ENCODE measurements around the gene HPN. TPM values are rescaled to one million over a fixed set of nuclear protein-coding genes. Genes with fewer than 3 reads are reported as not detected.
A peak's percentile ranks its signal among the peaks of the same experiment; 100 is the strongest.

Gene HPN
- total and polyA plus RNA-seq, 2 of the 13 experiments (the other 11 are each of a cell fraction or from before 2014, with no cell fraction given), result 46.7 to 261 TPM

DNA sequence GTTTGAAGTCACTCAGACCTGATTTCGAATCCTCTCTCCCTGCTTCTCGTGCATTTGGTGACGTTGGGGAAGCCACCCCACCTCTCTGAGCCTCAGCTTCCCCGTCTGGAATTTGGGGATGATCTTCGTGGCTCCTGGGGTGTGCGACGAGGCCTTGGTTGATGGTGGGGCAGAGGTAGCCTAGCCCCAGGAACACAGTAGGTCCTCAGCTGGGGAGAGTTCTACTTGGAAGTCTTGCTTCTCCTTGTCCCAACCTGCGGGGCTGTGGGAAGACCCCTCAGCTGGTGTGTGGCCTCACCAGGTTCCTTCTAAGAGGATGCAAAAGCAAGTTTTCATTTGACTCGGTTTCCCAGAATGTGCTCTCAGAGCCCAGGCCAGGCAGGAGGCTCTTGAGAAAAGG lies 13.1 kb downstream of the HPN start:
- in situ Hi-C loops (cut with HindIII; ENCODE audit: extremely low pct_ligation_motif_present, low pct_unique_long_range_greater_than_20kb), result no loop called here
- DNase-seq (ENCODE audit: low spot score) (no peak), FAIRE-seq (no peak), ATAC-seq (no peak)
- no peak overlapping the region for H3K9ac ChIP-seq (ENCODE audit: insufficient read depth, low read depth, low read length)
- ChIA-PET CTCF (ENCODE audit: low intra/inter-chr PET ratio, low total read pairs) (no interaction called here), POLR2A (interaction anchor here (1.8 to 3.2 kb wide), 2 partner anchors 10 to 12 kb away, joined by 4 to 8 read pairs; partner anchors contain the start of gene HPN)
- TF ChIP-seq AGO2 (optimal IDR thresholded peaks at IDR 0.05; ENCODE audit: low read depth, low read length) (peak; percentile 21), GABPB1 (CRISPR knock-in tag; IDR thresholded peaks at IDR 0.05) (no peak), ZNF75D (CRISPR knock-in tag; IDR thresholded peaks at IDR 0.05; ENCODE audit: borderline replicate concordance) (no peak), CENPT (CRISPR knock-in tag; IDR thresholded peaks at IDR 0.05; ENCODE audit: low read depth) (no peak)
- TF ChIP-seq, protein P1, sequence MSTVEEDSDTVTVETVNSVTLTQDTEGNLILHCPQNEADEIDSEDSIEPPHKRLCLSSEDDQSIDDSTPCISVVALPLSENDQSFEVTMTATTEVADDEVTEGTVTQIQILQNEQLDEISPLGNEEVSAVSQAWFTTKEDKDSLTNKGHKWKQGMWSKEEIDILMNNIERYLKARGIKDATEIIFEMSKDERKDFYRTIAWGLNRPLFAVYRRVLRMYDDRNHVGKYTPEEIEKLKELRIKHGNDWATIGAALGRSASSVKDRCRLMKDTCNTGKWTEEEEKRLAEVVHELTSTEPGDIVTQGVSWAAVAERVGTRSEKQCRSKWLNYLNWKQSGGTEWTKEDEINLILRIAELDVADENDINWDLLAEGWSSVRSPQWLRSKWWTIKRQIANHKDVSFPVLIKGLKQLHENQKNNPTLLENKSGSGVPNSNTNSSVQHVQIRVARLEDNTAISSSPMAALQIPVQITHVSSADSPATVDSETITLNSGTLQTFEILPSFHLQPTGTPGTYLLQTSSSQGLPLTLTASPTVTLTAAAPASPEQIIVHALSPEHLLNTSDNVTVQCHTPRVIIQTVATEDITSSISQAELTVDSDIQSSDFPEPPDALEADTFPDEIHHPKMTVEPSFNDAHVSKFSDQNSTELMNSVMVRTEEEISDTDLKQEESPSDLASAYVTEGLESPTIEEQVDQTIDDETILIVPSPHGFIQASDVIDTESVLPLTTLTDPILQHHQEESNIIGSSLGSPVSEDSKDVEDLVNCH (CRISPR knock-in tag; IDR thresholded peaks at IDR 0.05), result no peak
- no peak overlapping the region for H2AFZ ChIP-seq (ENCODE audit: low read length)
- no peak overlapping the region for H3K4me3 ChIP-seq (replicated peaks in 1 of 3; ENCODE audit: insufficient read depth in 1 of 3, low read depth in 2 of 3, low read length in 3 of 3)
- H3K27ac ChIP-seq (ENCODE audit: extremely low read length, insufficient read depth, low read length), result no peak overlapping the region
- no peaks in the 10 kb centered on the region for H3K27me3 ChIP-seq (ENCODE audit: control insufficient read depth in 1 of 2, insufficient read depth in 2 of 2, low read length in 2 of 2)
- H3K4me2 ChIP-seq (ENCODE audit: low read depth, low read length), result no peak overlapping the region
- H3K4me1 ChIP-seq (ENCODE audit: insufficient read depth, low read length), result no peaks in the 10 kb centered on the region
- intact Hi-C loops (cut with micrococcal nuclease; ENCODE audit: unreplicated experiment), result no loop called here
- peaks cover 18 to 40% of the 10 kb centered on the region in 2 experiments; a peak in 4 of 5 replicates for H3K36me3 ChIP-seq (replicated peaks in 1 of 2; ENCODE audit: control insufficient read depth in 1 of 2, insufficient read depth in 2 of 2, low read length in 2 of 2)
- BruUV-seq (replicated peaks), result no TSS peak
- H3K9me3 ChIP-seq (ENCODE audit: low read length), result no peaks in the 10 kb centered on the region
- H4K20me1 ChIP-seq (ENCODE audit: insufficient read depth, low read length), result peaks cover 41% of the 10 kb centered on the region; the same call in 1 of the 2 replicates
- no peaks in the 10 kb centered on the region for H3K79me2 ChIP-seq (ENCODE audit: insufficient read depth, low read length)
- 97% methylated on average over 9 of the region's 9 CpGs for WGBS (ENCODE audit: low lambda C conversion rate)

GRCh38 chr19:35055715-35056179 lies 14.2 kb downstream of the HPN start:
- Histone ChIP-seq H4K20me1 (ENCODE audit: insufficient read depth, low read length) (peaks cover 38% of the 10 kb centered on the region; the same call in 1 of the 2 replicates), H2AFZ (ENCODE audit: low read length) (no peak overlapping the region), H3K4me2 (ENCODE audit: low read depth, low read length) (no peak overlapping the region), H3K27ac (ENCODE audit: extremely low read length, insufficient read depth, low read length) (no peak overlapping the region), H3K9me3 (ENCODE audit: low read length) (no peaks in the 10 kb centered on the region), H3K79me2 (ENCODE audit: insufficient read depth, low read length) (no peaks in the 10 kb centered on the region), H3K9ac (ENCODE audit: insufficient read depth, low read depth, low read length) (no peak overlapping the region), H3K4me3 (replicated peaks in 1 of 3; ENCODE audit: insufficient read depth in 1 of 3, low read depth in 2 of 3, low read length in 3 of 3) (no peak overlapping the region), H3K36me3 (replicated peaks in 1 of 2; ENCODE audit: control insufficient read depth in 1 of 2, insufficient read depth in 2 of 2, low read length in 2 of 2) (peaks cover 18 to 32% of the 10 kb centered on the region in 2 experiments; a peak in 4 of 5 replicates), H3K4me1 (ENCODE audit: insufficient read depth, low read length) (no peaks in the 10 kb centered on the region), H3K27me3 (ENCODE audit: control insufficient read depth in 1 of 2, insufficient read depth in 2 of 2, low read length in 2 of 2) (no peaks in the 10 kb centered on the region)
- intact Hi-C loops (cut with micrococcal nuclease; ENCODE audit: unreplicated experiment), result no loop called here
- in situ Hi-C loops (cut with HindIII; ENCODE audit: extremely low pct_ligation_motif_present, low pct_unique_long_range_greater_than_20kb), result no loop called here
- CTCF ChIA-PET (ENCODE audit: low intra/inter-chr PET ratio, low total read pairs), result no interaction called here
- ATAC-seq (peak; percentile 76), DNase-seq (ENCODE audit: low spot score) (no peak), FAIRE-seq (peak; percentile 23)
- WGBS (ENCODE audit: low lambda C conversion rate), result 92% methylated on average over 3 of the region's 3 CpGs
- no TSS peak for BruUV-seq (replicated peaks)
- POLR2A ChIA-PET, result interaction anchor here (1.8 kb wide), 1 partner anchor 11 kb away, joined by 4 read pairs; no protein-coding TSS in a partner anchor
- TF ChIP-seq JUN (CRISPR knock-in tag; IDR thresholded peaks at IDR 0.05), result no peak
- TF ChIP-seq ARNTL (CRISPR knock-in tag; IDR thresholded peaks at IDR 0.05), result no peak
- TF ChIP-seq XRCC5 (optimal IDR thresholded peaks at IDR 0.05; ENCODE audit: low read length), result peak; percentile 31
- no peak for TF ChIP-seq TP53 (CRISPR knock-in tag; conservative IDR thresholded peaks at IDR 0.05)
- peak; percentile 36 for TF ChIP-seq STAG1 (CRISPR knock-in tag; IDR thresholded peaks at IDR 0.05)
- TF ChIP-seq SCMH1 (CRISPR knock-in tag; IDR thresholded peaks at IDR 0.05; ENCODE audit: borderline replicate concordance), result no peak
- TF ChIP-seq ATF2 (CRISPR knock-in tag; IDR thresholded peaks at IDR 0.05), result no peak
- no peak for TF ChIP-seq TGIF2 (CRISPR knock-in tag; IDR thresholded peaks at IDR 0.05)
- no peak for TF ChIP-seq ZNF580 (CRISPR knock-in tag; IDR thresholded peaks at IDR 0.05; ENCODE audit: borderline replicate concordance, low read depth)
- TF ChIP-seq SPEN (CRISPR knock-in tag; IDR thresholded peaks at IDR 0.05; ENCODE audit: low read depth), result no peak
- TF ChIP-seq ONECUT2 (CRISPR knock-in tag; IDR thresholded peaks at IDR 0.05), result no peak
